OCI-LY7 (cell line): Measurements from ENCODE around the gene REM1. TPM values are rescaled to one million over a fixed set of nuclear protein-coding genes. Genes with fewer than 3 reads are reported as not detected.
A peak's percentile ranks its signal among the peaks of the same experiment; 100 is the strongest.
"Not testable (repeated sequence)": the region's sequence is repeated elsewhere in the genome, so short reads cannot be mapped to it uniquely, and the experiment has no call there.

ENCODE experiments used
- BruUV-seq: library from RNA; stranded (reverse); fragments of 400-500 nt; replicated peaks from 2 replicates; lab custom pipeline; 2021; lab: Mats Ljungman, UMichigan
- CTCF ChIA-PET: fragments of 300-600 bp; sonication (Branson Sonifier 250); formaldehyde crosslinking; loops from one replicate; lab custom pipeline; 2022; ENCODE audit warnings: antibody characterized with exemption; ENCODE audit not compliant: unreplicated experiment; lab: Charles Lee
- POLR2A ChIA-PET: fragments of 300-600 bp; sonication (Branson Sonifier 250); formaldehyde crosslinking; loops from one replicate; lab custom pipeline; 2022; ENCODE audit warnings: antibody characterized with exemption; lab: Charles Lee
- DNase-seq: peaks from one replicate; pipeline ENCODE4 v3.0.0-alpha.2; 2015; ENCODE audit warnings: low spot score
- H2AFZ ChIP-seq: fragments of 200-600 bp; sonication (generic), shearing (Covaris generic); 2 replicates; pipeline ENCODE4 v1.6.1; 2014; ENCODE audit warnings: mild to moderate bottlenecking, antibody characterized with exemption, low read length, moderate library complexity
- H3K27ac ChIP-seq: fragments of 200-600 bp; sonication (generic); 2 replicates; pipeline ENCODE4 v1.5.1; 2014; ENCODE audit warnings: mixed run types, low read depth, mild to moderate bottlenecking, moderate library complexity, low read length, inconsistent platforms; ENCODE audit not compliant: poor library complexity, severe bottlenecking
- H3K36me3 ChIP-seq: fragments of 200-600 bp; sonication (generic); 2 replicates; pipeline ENCODE4 v1.6.1; 2014; ENCODE audit warnings: mild to moderate bottlenecking, antibody characterized with exemption, low read length, moderate library complexity, mixed read lengths; ENCODE audit not compliant: insufficient read depth
- H3K4me1 ChIP-seq: fragments of 200-600 bp; sonication (generic); 2 replicates; pipeline ENCODE4 v1.5.1; 2014; ENCODE audit warnings: mild to moderate bottlenecking, low read length; ENCODE audit not compliant: insufficient read depth, poor library complexity, severe bottlenecking
- H3K4me2 ChIP-seq: fragments of 200-600 bp; sonication (generic); 2 replicates; pipeline ENCODE4 v1.6.1; 2014; ENCODE audit warnings: mild to moderate bottlenecking, low read length
- H3K4me3 ChIP-seq: fragments of 200-600 bp; sonication (generic); 2 replicates; pipeline ENCODE4 v1.5.1; 2014; ENCODE audit warnings: mild to moderate bottlenecking, low read depth, low read length; ENCODE audit not compliant: poor library complexity, severe bottlenecking
- H3K79me2 ChIP-seq: fragments of 200-600 bp; sonication (generic); 2 replicates; pipeline ENCODE4 v1.6.1; 2016; ENCODE audit warnings: low read depth, mild to moderate bottlenecking, low read length, moderate library complexity, mixed read lengths; ENCODE audit not compliant: insufficient read depth
- H3K9me2 ChIP-seq: fragments of 200-600 bp; sonication (generic); 2 replicates; pipeline ENCODE4 v1.6.1; 2016; ENCODE audit warnings: mild to moderate bottlenecking, low read length, mixed read lengths; ENCODE audit not compliant: insufficient read depth
- H3K9me3 ChIP-seq: fragments of 200-600 bp; sonication (generic); 2 replicates; pipeline ENCODE4 v1.6.1; 2014; ENCODE audit warnings: mild to moderate bottlenecking, mixed run types, low read length, mixed read lengths
- H4K20me1 ChIP-seq: fragments of 200-600 bp; sonication (generic); 2 replicates; pipeline ENCODE4 v1.6.1; 2014; ENCODE audit warnings: mild to moderate bottlenecking, antibody characterized with exemption, low read length, moderate library complexity, mixed read lengths; ENCODE audit not compliant: insufficient read depth
- EZH2phosphoT487 ChIP-seq: fragments of 200-600 bp; sonication (generic); IDR thresholded peaks from 2 replicates; pipeline ENCODE4 v1.6.1; 2018; ENCODE audit warnings: low read depth, borderline replicate concordance, mild to moderate bottlenecking, mixed run types, antibody characterized with exemption, low read length, moderate library complexity, mixed read lengths
- intact Hi-C: fragments of 100-400 bp; cut with micrococcal nuclease; formaldehyde crosslinking; loops from one replicate; pipeline ENCODE4 v1.10.0; 2022; ENCODE audit not compliant: unreplicated experiment
- total RNA-seq, 2 experiments: library from RNA; depleted of rRNA in 1 of 2; stranded (reverse); fragments of >200 nt in 1 of 2; shearing (Covaris generic) in 1 of 2; gene quantifications; 2 replicates each; pipeline ENCODE4 v1.2.3, GENCODE V29; 2014 to 2022
- TF ChIP-seq, protein P1 (sequence below): fragments of 200-600 bp; sonication (generic); conservative IDR thresholded peaks from 2 replicates; pipeline ENCODE4 v1.5.1; 2014; ENCODE audit warnings: mild to moderate bottlenecking, antibody characterized with exemption, low read length, moderate library complexity, mixed read lengths

REM1 gene
- total RNA-seq, 2 experiments from 2014 or later, result not detected

DNA sequence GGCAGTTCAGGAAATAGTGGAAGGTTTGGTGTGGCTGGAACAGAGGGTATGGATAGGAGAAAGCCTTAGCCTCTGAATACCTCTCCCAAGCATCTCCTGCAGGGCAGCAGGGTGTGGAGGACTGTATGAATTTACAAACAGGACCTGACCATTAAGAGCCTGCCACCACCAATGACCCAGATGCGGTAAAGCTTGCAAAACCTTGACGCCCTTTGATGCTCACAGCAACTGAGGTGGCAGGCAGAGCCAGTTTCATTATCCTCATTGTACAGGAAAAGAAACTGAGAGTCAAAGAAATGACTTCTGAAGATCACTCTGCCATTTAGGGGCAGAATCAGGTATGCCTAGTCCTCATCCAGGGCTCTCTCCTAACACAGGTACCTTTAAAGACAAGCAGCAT is 41.6 kb downstream of the REM1 start:
- Histone ChIP-seq H3K79me2 (peaks cover 51% of the 10 kb centered on the region), H2AFZ (no peak overlapping the region), H4K20me1 (no peaks in the 10 kb centered on the region), H3K27ac (no peak overlapping the region), H3K4me1 (peaks cover 16% of the 10 kb centered on the region), H3K36me3 (peaks cover 34% of the 10 kb centered on the region), H3K4me2 (peak overlapping the region; percentile 99; the same call in 1 of the 2 replicates), H3K9me3 (no peaks in the 10 kb centered on the region), H3K4me3 (no peak overlapping the region), H3K9me2 (no peaks in the 10 kb centered on the region)
- no TSS peak for BruUV-seq
- ChIA-PET CTCF (no interaction called here), POLR2A (interaction anchor here (1.3 kb wide), 1 partner anchor 35 kb away, joined by 3 read pairs; no protein-coding TSS in a partner anchor)
- DNase-seq, result no peak
- TF ChIP-seq, protein P1, sequence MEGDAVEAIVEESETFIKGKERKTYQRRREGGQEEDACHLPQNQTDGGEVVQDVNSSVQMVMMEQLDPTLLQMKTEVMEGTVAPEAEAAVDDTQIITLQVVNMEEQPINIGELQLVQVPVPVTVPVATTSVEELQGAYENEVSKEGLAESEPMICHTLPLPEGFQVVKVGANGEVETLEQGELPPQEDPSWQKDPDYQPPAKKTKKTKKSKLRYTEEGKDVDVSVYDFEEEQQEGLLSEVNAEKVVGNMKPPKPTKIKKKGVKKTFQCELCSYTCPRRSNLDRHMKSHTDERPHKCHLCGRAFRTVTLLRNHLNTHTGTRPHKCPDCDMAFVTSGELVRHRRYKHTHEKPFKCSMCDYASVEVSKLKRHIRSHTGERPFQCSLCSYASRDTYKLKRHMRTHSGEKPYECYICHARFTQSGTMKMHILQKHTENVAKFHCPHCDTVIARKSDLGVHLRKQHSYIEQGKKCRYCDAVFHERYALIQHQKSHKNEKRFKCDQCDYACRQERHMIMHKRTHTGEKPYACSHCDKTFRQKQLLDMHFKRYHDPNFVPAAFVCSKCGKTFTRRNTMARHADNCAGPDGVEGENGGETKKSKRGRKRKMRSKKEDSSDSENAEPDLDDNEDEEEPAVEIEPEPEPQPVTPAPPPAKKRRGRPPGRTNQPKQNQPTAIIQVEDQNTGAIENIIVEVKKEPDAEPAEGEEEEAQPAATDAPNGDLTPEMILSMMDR, result no peak
- TF ChIP-seq EZH2phosphoT487, result no peak
- intact Hi-C loops, result no loop called here

DNA sequence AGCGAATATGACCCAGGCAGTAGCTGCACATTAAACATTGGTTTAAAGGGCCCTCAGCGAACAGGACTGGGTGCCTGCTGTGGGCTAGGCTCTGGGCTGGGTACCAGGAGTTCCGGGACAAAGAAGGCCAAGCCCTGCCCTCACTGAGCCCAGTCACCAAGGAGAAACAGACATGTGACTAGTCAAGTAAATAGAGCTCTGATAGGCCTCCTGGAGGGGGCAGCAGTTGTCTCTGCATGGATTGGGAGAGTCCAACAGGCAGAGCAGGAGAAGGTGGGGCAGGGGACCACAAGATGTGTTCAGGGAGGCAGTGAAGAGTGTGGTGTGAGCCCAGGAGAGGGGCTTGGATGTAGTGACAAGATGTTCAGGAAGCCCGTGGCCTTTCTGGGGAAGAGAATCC is 42.3 kb downstream of the REM1 start:
- no peak for DNase-seq
- no peaks in the 10 kb centered on the region for H3K9me2 ChIP-seq
- H3K9me3 ChIP-seq, result no peaks in the 10 kb centered on the region
- peaks cover 54% of the 10 kb centered on the region for H3K79me2 ChIP-seq
- H3K36me3 ChIP-seq, result peaks cover 41% of the 10 kb centered on the region
- H2AFZ ChIP-seq, result no peak overlapping the region
- no peak overlapping the region for H3K27ac ChIP-seq
- H3K4me2 ChIP-seq, result 0 out of 2 replicates have a peak overlapping the region, but pooled peaks have one; percentile 99
- H3K4me3 ChIP-seq, result no peak overlapping the region
- H3K4me1 ChIP-seq, result peaks cover 16% of the 10 kb centered on the region
- H4K20me1 ChIP-seq, result no peaks in the 10 kb centered on the region
- TF ChIP-seq EZH2phosphoT487, result no peak
- TF ChIP-seq, protein P1, result peak; percentile 36; the same call in 1 of the 2 replicates
- BruUV-seq, result no TSS peak
- intact Hi-C loops, result no loop called here
- ChIA-PET POLR2A (no interaction called here), CTCF (no interaction called here)

DNA sequence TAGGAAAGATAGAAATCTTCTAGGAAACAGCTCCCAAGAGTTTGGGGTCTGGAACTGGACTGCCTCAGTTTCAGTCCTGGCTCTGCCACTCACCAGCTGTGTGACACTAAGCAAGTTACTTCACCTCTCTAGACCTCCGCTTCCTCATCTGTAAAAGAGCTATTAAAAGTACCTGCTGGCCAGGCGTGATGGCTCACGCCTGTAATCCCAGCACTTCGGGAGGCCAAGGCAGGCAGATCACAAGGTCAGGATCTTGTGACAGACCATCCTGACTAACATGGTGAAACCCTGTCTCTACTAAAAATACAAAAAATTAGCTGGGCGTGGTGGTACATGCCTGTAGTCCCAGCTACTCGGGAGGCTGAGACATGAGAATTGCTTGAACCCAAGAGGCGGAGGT is 46.2 kb downstream of the REM1 start:
- H3K9me3 ChIP-seq, H3K4me1 ChIP-seq, H3K4me3 ChIP-seq, H3K27ac ChIP-seq, H4K20me1 ChIP-seq, H2AFZ ChIP-seq, H3K4me2 ChIP-seq, BruUV-seq, CTCF ChIA-PET, DNase-seq, intact Hi-C loops, H3K9me2 ChIP-seq: not testable (repeated sequence)
- peaks cover 41% of the 10 kb centered on the region; the same call in 1 of the 2 replicates for H3K79me2 ChIP-seq
- POLR2A ChIA-PET, result interaction anchor here (1.6 kb wide), 1 partner anchor 26 kb away, joined by 10 read pairs; a partner anchor contains a TSS
- H3K36me3 ChIP-seq, result peaks cover 62% of the 10 kb centered on the region
